CD8-positive, alpha-beta memory T cell (primary cell): ENCODE results near the gene RBM20. TPM values are rescaled to one million over a fixed set of nuclear protein-coding genes. Genes with fewer than 3 reads are reported as not detected.
"Not testable (repeated sequence)": the region's sequence is repeated elsewhere in the genome, so short reads cannot be mapped to it uniquely, and the experiment has no call there.

Source experiments
- CTCF ChIA-PET: fragments of 350-600 bp; sonication (Branson Sonifier 250); formaldehyde crosslinking; loops from one replicate; lab custom pipeline; 2021; ENCODE audit warnings: antibody characterized with exemption; lab: Charles Lee
- POLR2A ChIA-PET: fragments of 350-600 bp; sonication (Branson Sonifier 250); formaldehyde crosslinking; loops from one replicate; lab custom pipeline; 2021; ENCODE audit warnings: antibody characterized with exemption; lab: Charles Lee
- DNase-seq, 5 donors: peaks; one replicate each; pipeline versions ENCODE4 v3.0.0 to v3.0.0-alpha.2; 2020 to 2022; ENCODE audit warnings: mixed read lengths in 1 of 5
- H3K27ac ChIP-seq: one replicate; pipeline ENCODE4 v1.7.0; 2013; ENCODE audit warnings: low read depth, mild to moderate bottlenecking, low read length, moderate library complexity
- H3K27me3 ChIP-seq: 2 replicates; pipeline ENCODE4 v1.7.0; 2013; ENCODE audit warnings: low read length, mild to moderate bottlenecking; ENCODE audit not compliant: insufficient read depth, poor library complexity, severe bottlenecking
- H3K36me3 ChIP-seq: 2 replicates; pipeline ENCODE4 v1.7.0; 2013; ENCODE audit warnings: mild to moderate bottlenecking, low read length, moderate library complexity; ENCODE audit not compliant: insufficient read depth
- H3K4me1 ChIP-seq: 2 replicates; pipeline ENCODE4 v1.7.0; 2013; ENCODE audit warnings: mild to moderate bottlenecking, low read length, moderate library complexity; ENCODE audit not compliant: insufficient read depth
- H3K4me3 ChIP-seq: 2 replicates; pipeline ENCODE4 v1.7.0; 2013; ENCODE audit warnings: mild to moderate bottlenecking, low read length
- H3K9me3 ChIP-seq: 2 replicates; pipeline ENCODE4 v1.7.0; 2013; ENCODE audit warnings: mild to moderate bottlenecking, low read length
- H3K27ac Mint-ChIP-seq, 8 donors: one replicate each; pipeline ENCODE4 v1.8.0; 2020 to 2021; ENCODE audit warnings: mixed read lengths in 8 of 8, mild to moderate bottlenecking in 6 of 8, inconsistent platforms in 3 of 8, moderate library complexity in 3 of 8
- H3K27me3 Mint-ChIP-seq, 2 donors: one replicate each; pipeline ENCODE4 v1.8.0; 2020 to 2021; ENCODE audit warnings: mixed read lengths in 2 of 2, mild to moderate bottlenecking in 1 of 2, moderate library complexity in 1 of 2
- H3K36me3 Mint-ChIP-seq, 3 donors: one replicate each; pipeline ENCODE4 v1.8.0; 2020 to 2021; ENCODE audit warnings: mixed read lengths in 3 of 3, inconsistent platforms in 1 of 3, mild to moderate bottlenecking in 1 of 3
- H3K4me1 Mint-ChIP-seq, 3 donors: one replicate each; pipeline ENCODE4 v1.8.0; 2020 to 2021; ENCODE audit warnings: mixed read lengths in 3 of 3, inconsistent platforms in 1 of 3, mild to moderate bottlenecking in 1 of 3
- H3K4me3 Mint-ChIP-seq, 7 donors: one replicate each; pipeline ENCODE4 v1.8.0; 2020 to 2021; ENCODE audit warnings: mixed read lengths in 7 of 7, mild to moderate bottlenecking in 6 of 7, moderate library complexity in 4 of 7, inconsistent platforms in 2 of 7
- H3K9me3 Mint-ChIP-seq, 5 donors: one replicate each; pipeline ENCODE4 v1.8.0; 2020 to 2022; ENCODE audit warnings: mixed read lengths in 5 of 5, mild to moderate bottlenecking in 3 of 5, moderate library complexity in 2 of 5, inconsistent platforms in 1 of 5
- polyA plus RNA-seq: library from polyadenylated mRNA; unstranded; fragments of 300-500 nt; fragmentation: Illumina TruSeq; gene quantifications from one replicate; pipeline ENCODE4 v1.2.3, GENCODE V29; 2021
- total RNA-seq, 2 experiments: library from RNA; stranded (reverse); gene quantifications; one replicate each; pipeline ENCODE4 v1.2.3, GENCODE V29; 2021

RBM20 gene
- total and polyA plus RNA-seq, 3 experiments from 2014 or later, result 0.07 to 0.09 TPM; not detected in 1

DNA sequence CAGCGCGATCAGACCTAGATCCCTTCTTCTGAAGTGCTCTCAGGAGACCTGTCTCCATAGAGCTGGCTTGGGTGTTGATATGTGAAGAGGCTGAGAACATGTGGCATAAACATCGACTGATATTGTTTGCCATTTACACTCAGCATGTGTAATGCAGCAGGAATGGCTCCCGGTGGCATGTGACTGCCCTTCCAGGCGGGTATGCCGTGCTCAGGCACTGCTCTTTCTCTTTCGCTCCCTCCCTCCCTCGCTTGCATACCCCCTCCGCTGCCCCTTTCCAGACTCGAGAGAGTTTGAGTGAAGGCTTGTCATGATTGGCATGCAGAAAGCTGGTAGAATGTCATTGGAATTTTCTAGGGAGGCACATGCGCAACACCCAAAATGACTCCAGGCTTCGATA, 120.2 kb downstream of the RBM20 start:
- H3K27ac Mint-ChIP-seq, result peak overlapping the region in 1 of 8 donors; percentile 57
- peaks cover 0 to 2% (median 0%) of the 10 kb centered on the region in 3 donors for H3K36me3 Mint-ChIP-seq
- ChIA-PET POLR2A (interaction anchor here (0.9 kb wide), 1 partner anchor 107 kb away, joined by 4 read pairs; the partner anchor contains the start of gene PDCD4), CTCF (interaction anchor here (1.2 kb wide), 1 partner anchor 40 kb away, joined by 3 read pairs; no protein-coding TSS in a partner anchor)
- no peaks in the 10 kb centered on the region for H3K9me3 Mint-ChIP-seq
- H3K27me3 Mint-ChIP-seq, result peaks cover 7 to 15% of the 10 kb centered on the region in 2 donors
- Histone ChIP-seq H3K4me1 (no peaks in the 10 kb centered on the region), H3K4me3 (no peak overlapping the region), H3K9me3 (no peaks in the 10 kb centered on the region), H3K27ac (peak overlapping the region; percentile 16), H3K36me3 (no peaks in the 10 kb centered on the region), H3K27me3 (peaks cover 4% of the 10 kb centered on the region)
- peak overlapping the region in 5 of 7 donors; percentile 21 to 49 (median 30) for H3K4me3 Mint-ChIP-seq
- H3K4me1 Mint-ChIP-seq, result peaks cover 7 to 22% (median 17%) of the 10 kb centered on the region in 3 donors
- no peak for DNase-seq

DNA sequence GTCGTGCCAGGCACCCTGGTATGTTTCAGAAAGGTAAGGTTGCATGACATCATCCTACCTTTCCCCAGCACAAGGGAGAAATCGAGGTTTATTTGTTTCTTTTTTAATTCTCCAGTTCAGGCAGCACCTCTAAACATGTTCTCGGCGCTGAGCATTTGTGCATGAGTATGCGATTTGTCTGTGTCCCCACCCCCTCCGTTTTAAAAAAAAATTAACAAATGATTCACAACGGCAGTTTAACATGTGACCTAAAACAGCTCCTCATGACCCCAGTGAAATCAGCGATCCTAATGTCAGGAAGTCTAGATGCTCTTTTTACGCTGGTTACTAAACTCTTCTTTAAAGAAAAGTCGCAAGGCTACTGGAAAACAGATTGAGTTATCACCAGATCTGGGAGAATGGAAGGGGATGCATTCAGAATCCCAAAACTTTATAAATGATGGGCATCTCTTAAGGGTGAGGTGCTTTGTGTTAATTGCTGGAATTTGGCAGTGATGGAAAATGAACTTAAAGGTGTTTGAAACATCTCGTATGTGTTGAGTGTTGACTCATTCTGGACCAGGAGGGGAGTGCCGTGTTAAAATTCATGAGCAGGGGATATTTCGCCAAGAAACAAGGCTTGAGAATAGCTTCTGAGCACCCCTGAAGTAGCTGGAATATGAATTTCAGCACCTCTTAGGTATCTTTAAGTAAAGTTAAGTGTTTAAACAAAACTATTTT, 120.8 kb downstream of the RBM20 start:
- Mint-ChIP-seq H3K9me3 (no peaks in the 10 kb centered on the region), H3K36me3 (peaks cover 0 to 2% (median 0%) of the 10 kb centered on the region in 3 donors), H3K4me3 (peak overlapping the region in 6 of 7 donors; percentile 11 to 49 (median 29)), H3K27me3 (peaks cover 7 to 15% of the 10 kb centered on the region in 2 donors), H3K4me1 (peaks cover 7 to 22% (median 17%) of the 10 kb centered on the region in 3 donors), H3K27ac (no peak overlapping the region)
- POLR2A ChIA-PET, result interaction anchor here (0.9 kb wide), 1 partner anchor 107 kb away, joined by 4 read pairs; the partner anchor contains the start of gene PDCD4
- Histone ChIP-seq H3K9me3 (no peaks in the 10 kb centered on the region), H3K36me3 (no peaks in the 10 kb centered on the region), H3K27me3 (peaks cover 4% of the 10 kb centered on the region), H3K4me1 (no peaks in the 10 kb centered on the region), H3K4me3 (no peak overlapping the region), H3K27ac (peak overlapping the region; percentile 16)
- CTCF ChIA-PET, result interaction anchor here (1.2 kb wide), 1 partner anchor 39 kb away, joined by 3 read pairs; no protein-coding TSS in a partner anchor
- no peak for DNase-seq

DNA sequence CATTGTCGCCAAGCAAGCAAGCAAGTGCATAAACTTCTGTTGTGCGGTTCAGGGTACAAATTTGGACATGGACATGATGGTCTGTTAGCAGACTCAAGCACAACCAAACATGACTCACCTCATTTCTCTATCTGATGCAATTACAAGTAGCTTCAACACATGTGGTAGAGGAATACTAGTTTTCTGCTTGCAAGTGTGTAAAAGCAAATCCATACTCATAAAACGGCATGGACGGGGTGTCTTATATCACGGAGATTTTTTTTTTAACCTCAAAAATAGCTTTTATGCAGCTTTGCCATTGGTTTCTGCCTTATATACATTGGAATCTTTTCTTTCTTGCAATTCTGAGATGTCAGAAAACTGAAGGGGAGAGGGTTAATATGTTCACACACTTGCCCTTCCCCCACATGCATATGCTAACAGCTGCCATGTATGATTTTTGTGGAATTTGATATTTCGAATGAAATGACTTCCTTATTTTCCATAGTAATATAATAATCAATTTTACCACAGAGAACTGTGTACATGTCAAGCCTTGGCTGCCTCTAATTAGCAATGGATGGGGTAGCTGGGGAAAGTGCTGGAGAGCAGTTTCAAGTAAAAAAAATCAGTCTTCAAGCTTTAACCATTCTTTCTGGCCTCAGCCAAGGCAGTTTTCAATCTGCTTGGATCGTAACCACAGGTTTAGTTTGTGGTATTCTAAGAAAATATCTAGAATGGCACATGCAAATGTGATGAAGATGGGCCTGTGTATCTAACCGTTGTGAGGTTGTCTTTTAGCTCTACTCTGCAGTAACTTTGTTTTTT, 121.6 kb downstream of the RBM20 start:
- H3K36me3 Mint-ChIP-seq, result peaks cover 0 to 2% (median 0%) of the 10 kb centered on the region in 3 donors

DNA sequence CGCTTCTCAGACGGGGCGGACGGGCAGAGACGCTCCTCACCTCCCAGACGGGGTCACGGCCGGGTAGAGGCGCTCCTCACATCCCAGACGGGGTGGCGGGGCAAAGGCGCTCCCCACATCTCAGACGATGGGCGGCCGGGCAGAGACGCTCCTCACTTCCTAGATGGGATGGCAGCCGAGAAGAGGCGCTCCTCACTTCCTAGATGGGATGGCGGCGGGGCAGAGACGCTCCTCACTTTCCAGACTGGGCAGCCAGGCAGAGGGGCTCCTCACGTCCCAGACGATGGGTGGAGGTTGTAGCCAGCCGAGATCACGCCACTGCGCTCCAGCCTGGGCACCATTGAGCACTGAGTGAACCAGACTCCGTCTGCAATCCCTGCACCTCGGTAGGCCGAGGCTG, 123.5 kb downstream of the RBM20 start:
- H3K9me3 Mint-ChIP-seq, POLR2A ChIA-PET: not testable (repeated sequence)

More for the DNA sequence above, 121.6 kb downstream of the RBM20 start:
- ChIA-PET POLR2A (no interaction called here), CTCF (interaction anchor here (1.2 kb wide), 1 partner anchor 38 kb away, joined by 3 read pairs; no protein-coding TSS in a partner anchor)
- Mint-ChIP-seq H3K9me3 (no peaks in the 10 kb centered on the region), H3K4me1 (peaks cover 7 to 22% (median 17%) of the 10 kb centered on the region in 3 donors), H3K27me3 (peaks cover 5 to 15% of the 10 kb centered on the region in 2 donors), H3K27ac (no peak overlapping the region), H3K4me3 (peak overlapping the region in 1 of 7 donors; percentile 11)
- Histone ChIP-seq H3K27me3 (peaks cover 4% of the 10 kb centered on the region), H3K9me3 (no peaks in the 10 kb centered on the region), H3K36me3 (no peaks in the 10 kb centered on the region), H3K27ac (peak overlapping the region; percentile 18), H3K4me1 (no peaks in the 10 kb centered on the region), H3K4me3 (no peak overlapping the region)
- no peak for DNase-seq

DNA sequence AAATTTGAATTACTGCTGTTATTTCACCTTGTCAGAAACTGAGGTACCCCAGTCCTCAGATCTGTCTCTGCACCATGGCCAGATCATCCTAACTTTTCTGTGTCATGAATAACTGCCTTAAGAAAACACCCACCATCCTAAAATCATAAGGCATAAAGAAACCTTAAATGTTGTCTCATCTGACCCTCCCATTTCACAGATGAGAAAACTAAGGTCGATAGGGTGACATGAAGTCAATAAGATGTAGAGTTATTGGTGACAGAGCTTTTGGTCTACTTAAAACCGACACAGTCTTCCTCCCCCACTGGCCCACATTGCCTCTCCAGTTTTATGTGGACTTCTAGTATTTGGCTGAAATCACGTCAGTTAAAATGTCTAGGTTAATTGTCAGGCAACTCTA, 126.1 kb downstream of the RBM20 start:
- Histone ChIP-seq H3K27ac (no peak overlapping the region), H3K4me1 (no peaks in the 10 kb centered on the region), H3K36me3 (no peaks in the 10 kb centered on the region), H3K9me3 (no peaks in the 10 kb centered on the region), H3K27me3 (no peaks in the 10 kb centered on the region), H3K4me3 (no peak overlapping the region)
- H3K4me3 Mint-ChIP-seq, result no peak overlapping the region
- H3K27me3 Mint-ChIP-seq, result no peaks in the 10 kb centered on the region
- CTCF ChIA-PET, result no interaction called here
- no peak for DNase-seq
- POLR2A ChIA-PET, result no interaction called here
- H3K27ac Mint-ChIP-seq, result peak overlapping the region in 1 of 8 donors; percentile 29
- no peaks in the 10 kb centered on the region for H3K36me3 Mint-ChIP-seq
- no peaks in the 10 kb centered on the region for H3K9me3 Mint-ChIP-seq
- H3K4me1 Mint-ChIP-seq, result peaks cover 19 to 28% (median 22%) of the 10 kb centered on the region in 3 donors

More for the DNA sequence above, 123.5 kb downstream of the RBM20 start:
- H3K27me3 ChIP-seq, H3K4me3 Mint-ChIP-seq, H3K4me1 ChIP-seq, DNase-seq, H3K36me3 ChIP-seq, H3K36me3 Mint-ChIP-seq, CTCF ChIA-PET, H3K4me3 ChIP-seq, H3K27ac ChIP-seq, H3K9me3 ChIP-seq, H3K27ac Mint-ChIP-seq: not testable (repeated sequence)
- Mint-ChIP-seq H3K4me1 (peaks cover 7 to 22% (median 17%) of the 10 kb centered on the region in 3 donors), H3K27me3 (peaks cover 0 to 12% of the 10 kb centered on the region in 2 donors)

DNA sequence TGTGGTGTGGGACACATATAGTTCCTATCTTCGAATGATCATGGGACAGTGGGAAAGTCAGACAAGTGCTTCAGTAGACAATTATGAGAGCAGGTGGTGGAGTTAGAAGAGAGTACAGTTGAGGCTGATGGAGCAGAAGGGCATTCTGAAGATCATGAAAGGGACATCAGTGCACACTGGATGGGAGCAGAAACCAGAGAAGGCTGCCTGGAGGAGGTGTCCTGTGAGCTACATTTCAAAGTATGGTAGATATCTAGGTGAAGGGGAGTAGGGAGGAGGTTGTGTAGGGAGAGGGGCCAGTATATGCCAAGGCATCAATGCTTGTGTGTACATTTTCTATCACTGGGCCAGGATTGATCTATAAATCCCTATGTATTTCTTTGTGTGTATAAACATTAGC, 127.3 kb downstream of the RBM20 start:
- H3K4me1 ChIP-seq, result no peaks in the 10 kb centered on the region
- ChIA-PET POLR2A (no interaction called here), CTCF (interaction anchor here (1.6 kb wide), 1 partner anchor 25 kb away, joined by 5 read pairs; no protein-coding TSS in a partner anchor)
- no peak overlapping the region for H3K4me3 ChIP-seq
- H3K4me3 Mint-ChIP-seq, result no peak overlapping the region
- H3K9me3 Mint-ChIP-seq, result no peaks in the 10 kb centered on the region
- H3K4me1 Mint-ChIP-seq, result peaks cover 16 to 21% (median 21%) of the 10 kb centered on the region in 3 donors
- no peak overlapping the region for H3K27ac ChIP-seq
- no peaks in the 10 kb centered on the region for H3K9me3 ChIP-seq
- no peaks in the 10 kb centered on the region for H3K27me3 ChIP-seq
- no peaks in the 10 kb centered on the region for H3K36me3 ChIP-seq
- H3K27me3 Mint-ChIP-seq, result no peaks in the 10 kb centered on the region
- DNase-seq, result no peak
- no peaks in the 10 kb centered on the region for H3K36me3 Mint-ChIP-seq
- no peak overlapping the region for H3K27ac Mint-ChIP-seq

DNA sequence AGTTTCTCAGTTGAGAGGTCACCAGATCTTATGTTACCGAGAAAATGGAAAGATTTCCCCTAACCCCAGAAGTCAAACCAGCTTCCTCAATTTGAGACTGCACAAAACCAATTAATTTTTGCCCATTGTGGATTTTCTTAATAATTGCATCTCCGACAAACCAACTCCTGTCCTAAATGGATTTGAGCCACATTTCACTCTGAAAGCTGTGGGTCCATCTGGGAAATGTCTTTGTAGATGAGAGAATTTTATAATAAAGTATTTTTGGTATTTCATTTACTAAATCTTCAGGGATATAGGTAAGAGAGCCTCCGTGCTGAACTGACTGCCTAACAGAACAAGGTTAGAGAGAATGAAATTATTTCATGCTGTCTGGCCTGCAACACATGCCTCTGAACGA, 127.9 kb downstream of the RBM20 start:
- Histone ChIP-seq H3K36me3 (no peaks in the 10 kb centered on the region), H3K4me3 (no peak overlapping the region), H3K27me3 (no peaks in the 10 kb centered on the region), H3K9me3 (no peaks in the 10 kb centered on the region), H3K27ac (no peak overlapping the region), H3K4me1 (no peaks in the 10 kb centered on the region)
- Mint-ChIP-seq H3K4me3 (no peak overlapping the region), H3K27ac (no peak overlapping the region), H3K4me1 (peaks cover 16 to 21% (median 21%) of the 10 kb centered on the region in 3 donors), H3K9me3 (no peaks in the 10 kb centered on the region), H3K36me3 (no peaks in the 10 kb centered on the region), H3K27me3 (no peaks in the 10 kb centered on the region)
- CTCF ChIA-PET, result interaction anchor here (1.6 kb wide), 1 partner anchor 26 kb away, joined by 5 read pairs; no protein-coding TSS in a partner anchor
- no peak for DNase-seq
- POLR2A ChIA-PET, result no interaction called here
